H9 (cell line): Measurements from ENCODE around the gene WARS2. TPM values are rescaled to one million over a fixed set of nuclear protein-coding genes. Genes with fewer than 3 reads are reported as not detected.

Experiments used
- DNase-seq: peaks from one replicate; pipeline ENCODE4 v3.0.0-alpha.2; 2017
- H2AFZ ChIP-seq: one replicate; pipeline ENCODE4 v1.6.1; 2013; ENCODE audit warnings: mild to moderate bottlenecking, low read length, control low read depth, moderate library complexity
- H2AK5ac ChIP-seq: 2 replicates; pipeline ENCODE4 v1.6.1; 2013; ENCODE audit warnings: low read length, control low read depth, mixed read lengths; ENCODE audit not compliant: insufficient read length
- H2BK120ac ChIP-seq: one replicate; pipeline ENCODE4 v1.6.1; 2013; ENCODE audit warnings: low read depth, mild to moderate bottlenecking, low read length, control low read depth, inconsistent platforms; ENCODE audit not compliant: poor library complexity, severe bottlenecking
- H2BK12ac ChIP-seq: 2 replicates; pipeline ENCODE4 v1.6.1; 2013; ENCODE audit warnings: low read length, control low read depth, mixed read lengths, low read depth; ENCODE audit not compliant: insufficient read length
- H2BK15ac ChIP-seq: 2 replicates; pipeline ENCODE4 v1.6.1; 2013; ENCODE audit warnings: low read depth, low read length, control low read depth
- H2BK20ac ChIP-seq: one replicate; pipeline ENCODE4 v1.6.1; 2013; ENCODE audit warnings: low read depth, mild to moderate bottlenecking, low read length, control low read depth, inconsistent platforms; ENCODE audit not compliant: poor library complexity, severe bottlenecking
- H2BK5ac ChIP-seq: 2 replicates; pipeline ENCODE4 v1.6.1; 2013; ENCODE audit warnings: low read length, control low read depth, mixed read lengths; ENCODE audit not compliant: insufficient read length
- H3K14ac ChIP-seq: 2 replicates; pipeline ENCODE4 v1.6.1; 2013; ENCODE audit warnings: low read length, control low read depth; ENCODE audit not compliant: insufficient read depth
- H3K18ac ChIP-seq: 2 replicates; pipeline ENCODE4 v1.6.1; 2013; ENCODE audit warnings: low read depth, mild to moderate bottlenecking, mixed read lengths, low read length, control low read depth; ENCODE audit not compliant: insufficient read length
- H3K23ac ChIP-seq: 2 replicates; pipeline ENCODE4 v1.6.1; 2013; ENCODE audit warnings: low read length, control low read depth, mixed read lengths, low read depth; ENCODE audit not compliant: insufficient read length
- H3K23me2 ChIP-seq: 2 replicates; pipeline ENCODE4 v1.6.1; 2013; ENCODE audit warnings: low read depth, mild to moderate bottlenecking, mixed read lengths, low read length, control low read depth; ENCODE audit not compliant: insufficient read length, poor library complexity, severe bottlenecking
- H3K27ac ChIP-seq: 2 replicates; pipeline ENCODE4 v1.5.1; 2013; ENCODE audit warnings: low read length, control low read depth, mixed read lengths, low read depth; ENCODE audit not compliant: insufficient read length
- H3K27me3 ChIP-seq: 2 replicates; pipeline ENCODE4 v1.6.1; 2013; ENCODE audit warnings: low read length, control low read depth, inconsistent platforms; ENCODE audit not compliant: insufficient read depth
- H3K4ac ChIP-seq: 2 replicates; pipeline ENCODE4 v1.6.1; 2013; ENCODE audit warnings: low read depth, mild to moderate bottlenecking, control low read depth, inconsistent platforms, low read length, moderate library complexity
- H3K4me1 ChIP-seq: 2 replicates; pipeline ENCODE4 v1.6.1; 2013; ENCODE audit warnings: low read length, control low read depth, inconsistent platforms; ENCODE audit not compliant: insufficient read depth
- H3K4me2 ChIP-seq: 2 replicates; pipeline ENCODE4 v1.6.1; 2013; ENCODE audit warnings: low read length, control low read depth, mixed read lengths; ENCODE audit not compliant: insufficient read length, insufficient read depth
- H3K56ac ChIP-seq: 2 replicates; pipeline ENCODE4 v1.6.1; 2013; ENCODE audit warnings: low read depth, mild to moderate bottlenecking, mixed read lengths, low read length, control low read depth; ENCODE audit not compliant: insufficient read length
- H3K79me1 ChIP-seq: 2 replicates; pipeline ENCODE4 v1.6.1; 2013; ENCODE audit warnings: low read depth, mild to moderate bottlenecking, moderate library complexity, low read length, control low read depth, inconsistent platforms; ENCODE audit not compliant: insufficient read depth, poor library complexity, severe bottlenecking
- H3K79me2 ChIP-seq: 2 replicates; pipeline ENCODE4 v1.6.1; 2013; ENCODE audit warnings: low read length, control low read depth, inconsistent platforms; ENCODE audit not compliant: insufficient read depth
- H3K9ac ChIP-seq: 2 replicates; pipeline ENCODE4 v1.6.1; 2013; ENCODE audit warnings: low read length, control low read depth, mixed read lengths; ENCODE audit not compliant: insufficient read length; ENCODE audit errors: extremely low read depth
- H3K9me3 ChIP-seq: one replicate; pipeline ENCODE4 v1.6.1; 2013; ENCODE audit warnings: low read depth, low read length, inconsistent platforms; ENCODE audit not compliant: control insufficient read depth
- H3T11ph ChIP-seq: one replicate; pipeline ENCODE4 v1.6.1; 2013; ENCODE audit warnings: mild to moderate bottlenecking, low read length, control low read depth, inconsistent platforms
- H4K20me1 ChIP-seq: one replicate; pipeline ENCODE4 v1.6.1; 2013; ENCODE audit not compliant: control insufficient read depth, insufficient read length, insufficient read depth
- H4K5ac ChIP-seq: 2 replicates; pipeline ENCODE4 v1.6.1; 2013; ENCODE audit warnings: low read depth, mild to moderate bottlenecking, mixed read lengths, low read length, control low read depth; ENCODE audit not compliant: insufficient read length
- H4K8ac ChIP-seq: replicated peaks from 2 replicates; pipeline ENCODE4 v1.6.1; 2013; ENCODE audit warnings: low read length, control low read depth, mixed read lengths, low read depth; ENCODE audit not compliant: insufficient read length
- H4K91ac ChIP-seq: 2 replicates; pipeline ENCODE4 v1.6.1; 2013; ENCODE audit warnings: low read depth, mild to moderate bottlenecking, moderate library complexity, mixed read lengths, low read length, control low read depth; ENCODE audit not compliant: insufficient read length
- H3K27ac Mint-ChIP-seq, 3 experiments: 2 replicates in 2 of 3; 3 replicates in 1 of 3; pipeline ENCODE4 v1.8.0; 2020 to 2021; ENCODE audit warnings: mixed read lengths in 3 of 3, mild to moderate bottlenecking in 1 of 3, moderate library complexity in 1 of 3
- H3K27me3 Mint-ChIP-seq: 2 replicates; pipeline ENCODE4 v1.8.0; 2021; ENCODE audit warnings: low read depth, mild to moderate bottlenecking, moderate library complexity, mixed read lengths
- H3K36me3 Mint-ChIP-seq, 3 experiments: 2 replicates in 2 of 3; 3 replicates in 1 of 3; pipeline ENCODE4 v1.8.0; 2020 to 2021; ENCODE audit warnings: low read depth in 3 of 3, mixed read lengths in 3 of 3; ENCODE audit not compliant: insufficient read depth in 1 of 3
- H3K4me1 Mint-ChIP-seq, 2 experiments: 2 replicates each; pipeline ENCODE4 v1.8.0; 2020; ENCODE audit warnings: mixed read lengths in 2 of 2
- H3K4me3 Mint-ChIP-seq, 2 experiments: 2 replicates in 1 of 2; 3 replicates in 1 of 2; pipeline ENCODE4 v1.8.0; 2020 to 2021; ENCODE audit warnings: mild to moderate bottlenecking in 2 of 2, mixed read lengths in 2 of 2, moderate library complexity in 1 of 2
- H3K9me3 Mint-ChIP-seq, 2 experiments: 2 replicates in 1 of 2; 3 replicates in 1 of 2; pipeline ENCODE4 v1.8.0; 2020; ENCODE audit warnings: mild to moderate bottlenecking in 2 of 2, mixed read lengths in 2 of 2, moderate library complexity in 1 of 2
- WGBS: extraction: QIAGEN DNeasy Blood & Tissue Kit; methylation state at CpG from one replicate; pipeline ENCODE4 v1.1.7; 2013; ENCODE audit warnings: missing lambda C conversion rate, low lambda C conversion rate, mixed read lengths; ENCODE audit not compliant: insufficient read length; ENCODE audit errors: extremely low coverage; 5-methylcytosine and 5-hydroxymethylcytosine counted together
- total RNA-seq: library from RNA; stranded (reverse); gene quantifications from 2 replicates; pipeline ENCODE4 v1.2.1, GENCODE V29; 2021
- TF ChIP-seq, protein P1 (sequence below): fragments of 200-600 bp; sonication (generic); conservative IDR thresholded peaks from 3 replicates; pipeline ENCODE4 v1.8.0; 2021; ENCODE audit warnings: antibody characterized with exemption, mild to moderate bottlenecking

WARS2 gene
- total RNA-seq, 1 experiment from 2014 or later: 9.7 TPM

DNA sequence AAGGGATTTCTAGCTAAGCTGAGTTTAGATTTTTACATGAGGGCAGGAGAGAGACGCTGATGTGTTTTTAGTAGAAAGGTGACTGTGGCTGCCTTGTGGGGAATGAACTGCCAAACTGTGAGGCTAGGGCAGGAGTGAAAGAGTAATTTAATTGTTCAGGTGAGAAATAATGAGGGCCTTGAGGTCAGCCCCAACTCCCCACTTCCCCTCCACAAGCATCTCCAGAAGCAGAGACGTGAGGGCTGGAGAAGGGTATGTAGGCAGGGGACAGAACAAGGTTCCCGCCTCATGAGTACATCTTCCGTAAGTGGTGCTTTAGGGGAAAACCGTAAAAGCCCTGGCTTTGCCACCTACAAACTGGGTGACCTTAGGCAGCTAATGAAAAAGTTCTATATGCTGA lies 70.8 kb downstream of the WARS2 start:
- no peak overlapping the region for H3T11ph ChIP-seq
- H2BK5ac ChIP-seq: no peak overlapping the region
- H3K18ac ChIP-seq: no peak overlapping the region
- H2BK12ac ChIP-seq: no peak overlapping the region
- H3K56ac ChIP-seq: no peak overlapping the region
- H2BK15ac ChIP-seq: no peak overlapping the region
- Mint-ChIP-seq H3K36me3 (peaks cover 0 to 4% (median 1%) of the 10 kb centered on the region in 3 experiments; a peak in 3 of 7 replicates), H3K4me3 (no peak overlapping the region), H3K27me3 (no peaks in the 10 kb centered on the region), H3K27ac (no peak overlapping the region), H3K4me1 (0 out of 4 replicates have a peak, but pooled peaks cover 0 to 2% of the 10 kb centered on the region in 2 experiments), H3K9me3 (peaks cover 0 to 3% of the 10 kb centered on the region in 2 experiments; a peak in 3 of 5 replicates)
- no peaks in the 10 kb centered on the region for H3K79me2 ChIP-seq
- no peak overlapping the region for H3K14ac ChIP-seq
- no peak overlapping the region for H4K5ac ChIP-seq
- H3K23me2 ChIP-seq: no peaks in the 10 kb centered on the region
- no peaks in the 10 kb centered on the region for H3K79me1 ChIP-seq
- H3K27me3 ChIP-seq: no peaks in the 10 kb centered on the region
- no peak overlapping the region for H2AFZ ChIP-seq
- no CpG with 5 or more reads among the region's 5 CpGs for WGBS
- no peak overlapping the region for H3K9ac ChIP-seq
- no peak overlapping the region for H3K4me2 ChIP-seq
- H3K27ac ChIP-seq: no peak overlapping the region
- no peaks in the 10 kb centered on the region for H4K20me1 ChIP-seq
- H2BK20ac ChIP-seq: no peak overlapping the region
- H2AK5ac ChIP-seq: no peak overlapping the region
- TF ChIP-seq, protein P1, sequence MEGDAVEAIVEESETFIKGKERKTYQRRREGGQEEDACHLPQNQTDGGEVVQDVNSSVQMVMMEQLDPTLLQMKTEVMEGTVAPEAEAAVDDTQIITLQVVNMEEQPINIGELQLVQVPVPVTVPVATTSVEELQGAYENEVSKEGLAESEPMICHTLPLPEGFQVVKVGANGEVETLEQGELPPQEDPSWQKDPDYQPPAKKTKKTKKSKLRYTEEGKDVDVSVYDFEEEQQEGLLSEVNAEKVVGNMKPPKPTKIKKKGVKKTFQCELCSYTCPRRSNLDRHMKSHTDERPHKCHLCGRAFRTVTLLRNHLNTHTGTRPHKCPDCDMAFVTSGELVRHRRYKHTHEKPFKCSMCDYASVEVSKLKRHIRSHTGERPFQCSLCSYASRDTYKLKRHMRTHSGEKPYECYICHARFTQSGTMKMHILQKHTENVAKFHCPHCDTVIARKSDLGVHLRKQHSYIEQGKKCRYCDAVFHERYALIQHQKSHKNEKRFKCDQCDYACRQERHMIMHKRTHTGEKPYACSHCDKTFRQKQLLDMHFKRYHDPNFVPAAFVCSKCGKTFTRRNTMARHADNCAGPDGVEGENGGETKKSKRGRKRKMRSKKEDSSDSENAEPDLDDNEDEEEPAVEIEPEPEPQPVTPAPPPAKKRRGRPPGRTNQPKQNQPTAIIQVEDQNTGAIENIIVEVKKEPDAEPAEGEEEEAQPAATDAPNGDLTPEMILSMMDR: no peak
- H4K91ac ChIP-seq: no peak overlapping the region
- no peak overlapping the region for H4K8ac ChIP-seq
- DNase-seq: no peak
- no peak overlapping the region for H3K23ac ChIP-seq
- H3K4me1 ChIP-seq: no peaks in the 10 kb centered on the region
- H2BK120ac ChIP-seq: no peak overlapping the region
- H3K9me3 ChIP-seq: no peaks in the 10 kb centered on the region
- no peak overlapping the region for H3K4ac ChIP-seq
